ENCODE measurements around the gene FAM120AOS.

Gene FAM120AOS

DNA sequence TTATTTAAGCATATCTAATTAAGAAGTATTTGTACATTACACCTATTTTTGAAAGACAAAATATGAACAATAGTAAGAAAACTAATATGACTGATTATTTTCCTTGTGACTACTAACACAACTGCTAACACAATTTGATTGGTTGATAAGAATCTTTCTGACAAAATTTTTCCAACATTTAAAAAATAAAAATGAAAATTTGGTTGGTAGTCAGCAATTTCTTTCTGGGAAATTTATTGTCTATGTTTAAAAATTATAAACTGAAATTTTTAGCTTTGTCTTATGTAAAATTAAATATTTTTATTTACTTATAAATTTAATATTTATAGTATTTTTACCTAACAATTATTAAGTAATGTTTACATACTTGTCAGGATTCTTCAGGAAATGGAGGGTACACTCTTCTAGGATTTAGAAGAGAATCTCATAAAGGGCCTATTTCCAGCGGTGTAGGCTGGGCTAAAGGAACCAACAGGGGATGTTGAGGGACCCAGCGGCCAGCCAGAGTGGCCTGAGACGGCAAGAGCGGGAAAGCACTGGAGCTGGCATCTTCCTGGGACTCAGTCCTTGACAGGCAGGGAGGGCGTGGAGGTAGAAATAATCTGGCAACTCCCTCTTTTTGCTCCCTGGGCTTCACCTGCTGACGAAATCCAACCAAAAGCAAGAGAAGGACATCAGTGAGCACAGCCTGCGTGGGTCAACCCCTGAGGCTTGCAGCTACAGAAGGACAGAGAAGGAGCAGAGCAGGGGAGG, 16.6 kb downstream of the FAM120AOS start:
- no peak for DNase-seq

DNA sequence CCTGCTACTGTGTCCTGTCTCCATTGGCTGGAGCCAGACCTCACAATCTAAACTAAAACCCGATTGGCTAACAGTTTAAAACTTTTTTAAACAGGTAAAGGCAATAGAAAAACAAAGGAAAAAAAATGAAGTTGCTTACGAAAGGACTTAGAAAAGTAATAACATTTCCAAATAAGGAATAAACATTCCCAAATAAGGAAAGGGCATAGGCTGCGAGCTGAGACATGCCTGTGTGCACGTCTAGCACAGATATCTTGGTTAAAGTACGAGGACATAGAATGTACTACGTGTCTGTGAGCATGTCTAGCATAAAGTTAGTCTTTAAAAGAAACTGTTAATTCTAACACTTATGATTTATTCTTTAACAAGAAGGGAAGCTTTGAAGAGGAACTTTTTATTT, 17.2 kb downstream of the FAM120AOS start:
- DNase-seq = no peak

- DNase-seq = no peak
These were observed 18.0 kb downstream of the FAM120AOS start for GRCh38 chr9:93435386-93435785.

DNA sequence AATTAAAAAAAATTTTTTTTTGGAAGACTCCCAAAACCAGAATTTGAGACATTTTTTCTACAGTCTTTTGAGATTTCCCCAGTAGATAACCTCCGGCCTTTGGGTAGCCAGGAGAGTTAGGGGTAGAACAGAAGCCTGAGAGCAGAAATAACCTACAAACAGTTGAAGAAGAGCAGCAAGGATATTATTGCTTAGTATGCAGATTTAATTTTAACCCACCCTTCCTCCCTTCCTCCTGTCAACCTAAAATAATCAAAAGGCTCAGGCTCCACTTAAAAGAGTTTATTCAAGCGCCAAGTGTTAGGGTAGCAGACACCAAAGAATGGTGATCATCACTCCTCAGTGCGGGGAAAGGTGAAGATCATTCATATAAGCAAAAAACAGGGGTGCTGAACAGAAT, 19.3 kb downstream of the FAM120AOS start:
- DNase-seq = no peak

DNA sequence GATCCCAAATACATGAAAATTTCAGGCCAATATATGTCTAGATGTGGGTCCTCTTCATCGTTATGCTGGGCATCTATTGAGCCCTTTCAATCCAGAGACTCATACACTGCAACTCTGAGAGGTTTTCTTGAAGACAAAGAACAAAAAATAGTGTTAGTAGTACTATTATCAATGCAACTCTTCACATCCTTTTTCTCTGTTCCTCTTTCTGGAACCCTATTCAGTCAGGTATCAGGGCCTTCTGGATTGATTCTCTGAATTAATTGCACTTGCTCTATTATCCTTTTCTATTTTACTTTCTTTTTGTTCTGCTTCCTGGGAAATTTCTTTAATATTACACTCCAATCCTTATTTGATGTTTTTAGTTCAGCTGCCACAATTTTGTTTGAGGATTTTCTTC, 20.4 kb downstream of the FAM120AOS start:
- no peak for DNase-seq

DNA sequence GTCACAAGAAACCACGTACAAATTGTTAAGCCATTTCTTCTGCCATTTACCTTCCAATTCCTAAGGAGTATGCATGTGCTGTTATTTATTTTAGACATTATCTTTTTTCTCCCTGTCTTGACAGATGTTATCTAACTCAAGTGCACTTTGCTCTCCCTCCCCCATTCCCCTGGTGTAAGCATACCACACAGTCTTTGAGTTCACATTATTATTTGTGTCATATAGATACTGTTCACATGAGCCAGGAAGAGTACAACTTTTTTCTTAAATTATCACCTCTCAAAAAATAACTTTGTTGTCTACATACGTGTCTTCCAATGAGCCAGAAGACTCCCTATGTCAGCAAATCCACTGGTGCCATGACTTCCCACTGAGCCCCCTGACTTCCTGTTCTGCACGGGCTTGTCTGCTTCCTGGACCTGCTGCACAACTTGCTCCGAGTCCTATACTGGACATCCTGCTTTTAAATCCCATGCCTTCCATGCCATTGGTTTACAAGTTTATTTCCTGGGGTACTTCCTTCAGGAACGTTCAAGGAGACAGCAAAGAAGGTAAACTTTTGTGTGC, 21.8 kb downstream of the FAM120AOS start:
- no peak for DNase-seq

DNA sequence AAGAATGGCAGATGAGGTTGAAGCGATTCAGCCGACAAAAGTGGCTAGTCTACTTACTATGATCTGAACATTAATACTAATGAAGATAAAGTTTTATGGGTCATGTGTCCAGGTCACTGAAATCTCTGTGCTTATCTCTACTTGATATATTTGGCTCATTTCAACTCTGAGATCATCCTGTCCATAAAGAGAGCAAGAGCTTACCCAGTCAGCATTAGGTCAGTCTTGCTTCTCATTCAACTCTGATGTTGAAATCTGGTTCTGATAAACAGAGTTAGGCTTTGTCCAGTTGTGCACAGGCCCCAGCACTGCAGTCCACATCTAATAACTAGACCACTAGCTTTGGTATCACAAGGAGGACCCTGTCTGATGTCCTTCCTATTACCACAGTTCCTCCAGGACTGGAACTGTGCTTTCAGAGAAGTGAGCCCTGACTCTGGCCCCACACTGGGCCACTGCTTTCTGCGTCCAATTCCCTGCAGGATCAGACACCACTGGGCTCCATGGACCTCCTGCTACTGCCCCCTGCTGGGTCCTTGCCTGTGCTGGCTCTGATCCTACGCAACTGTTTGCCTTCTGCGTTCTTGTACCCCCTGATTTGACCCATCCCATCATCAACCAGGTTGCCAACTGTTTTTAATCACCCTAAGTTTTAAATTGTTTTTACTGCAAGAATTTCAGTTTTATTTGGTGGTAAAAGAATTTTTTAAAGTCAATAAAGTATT, 25.6 kb downstream of the FAM120AOS start:
- DNase-seq = no peak

DNA sequence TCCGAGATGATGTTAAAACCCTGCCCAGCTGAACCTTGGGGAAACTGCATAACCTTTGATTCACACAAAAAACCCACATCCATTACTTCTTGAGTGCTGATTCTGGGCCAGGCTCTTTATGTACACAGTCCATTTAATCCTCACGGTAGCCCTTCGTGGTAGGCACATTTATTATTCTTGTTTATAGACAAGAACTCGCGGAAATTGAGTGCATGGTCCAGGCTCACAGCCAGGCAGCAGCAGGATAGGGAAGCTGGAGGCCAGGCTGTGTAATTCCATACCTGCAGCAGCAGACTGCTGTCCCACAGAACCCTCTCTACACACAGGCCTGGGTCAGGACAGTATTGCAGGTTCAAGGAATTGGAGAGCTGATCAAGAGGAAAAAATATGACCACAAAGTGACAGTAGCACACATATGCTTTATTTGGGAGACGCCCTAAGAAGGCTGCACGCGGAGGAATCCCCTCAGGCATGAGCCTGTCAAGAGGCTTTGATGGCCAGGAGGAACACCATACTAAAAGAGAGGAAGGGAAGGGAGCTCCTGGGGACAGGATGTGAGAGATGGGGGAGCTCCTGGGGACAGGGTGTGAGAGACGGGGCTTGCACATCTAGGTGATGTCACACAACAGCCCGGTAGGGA, 30.3 kb downstream of the FAM120AOS start:
- DNase-seq = no peak

DNA sequence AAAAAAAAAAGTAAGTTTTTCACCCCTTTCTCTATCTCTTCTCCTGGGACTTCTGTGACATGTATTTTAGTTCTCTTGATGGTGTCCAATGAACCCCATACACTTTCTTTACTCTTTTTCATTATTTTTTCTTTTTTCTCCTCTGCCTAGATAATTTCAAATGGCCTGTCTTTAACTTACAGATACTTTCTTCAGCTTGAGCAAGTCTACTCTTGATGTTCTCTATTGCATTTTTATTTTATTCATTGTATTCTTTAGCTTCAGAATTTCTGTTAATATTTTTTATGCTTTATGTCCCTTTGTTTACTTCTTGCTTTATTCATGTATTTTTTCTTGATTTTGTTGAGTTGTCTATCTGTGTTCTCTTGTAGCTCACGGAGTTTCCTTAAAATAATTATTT, 34.4 kb downstream of the FAM120AOS start:
- DNase-seq = no peak

GRCh38 chr9:93417538-93417937, 35.8 kb downstream of the FAM120AOS start:
- DNase-seq = no peak

GRCh38 chr9:93416530-93417235, 36.7 kb downstream of the FAM120AOS start:
- DNase-seq = no peak

GRCh38 chr9:93415176-93415690, 38.1 kb downstream of the FAM120AOS start:
- DNase-seq = no peak

GRCh38 chr9:93413530-93413929, 39.9 kb downstream of the FAM120AOS start:
- DNase-seq = no peak

- DNase-seq = no peak
These were observed 47.0 kb downstream of the FAM120AOS start for GRCh38 chr9:93406371-93406770.

GRCh38 chr9:93398471-93398870, 54.9 kb downstream of the FAM120AOS start:
- no peak for DNase-seq

GRCh38 chr9:93397661-93398373, 55.6 kb downstream of the FAM120AOS start:
- DNase-seq = no peak

Measured in stimulated activated CD4-positive, alpha-beta T cell treated with anti-CD3 and anti-CD28 coated beads, Interleukin-4, amount 100 ng/mL, for 4 hours (primary cell).